ENCODE data around the gene PGLYRP3. TPM values are rescaled to one million over a fixed set of nuclear protein-coding genes. Genes with fewer than 3 reads are reported as not detected.

The PGLYRP3 gene
- total and polyA plus RNA-seq, 9 of the 15 experiments (the other 6 are each of a cell fraction or from before 2014, with no cell fraction given), result not detected

DNA sequence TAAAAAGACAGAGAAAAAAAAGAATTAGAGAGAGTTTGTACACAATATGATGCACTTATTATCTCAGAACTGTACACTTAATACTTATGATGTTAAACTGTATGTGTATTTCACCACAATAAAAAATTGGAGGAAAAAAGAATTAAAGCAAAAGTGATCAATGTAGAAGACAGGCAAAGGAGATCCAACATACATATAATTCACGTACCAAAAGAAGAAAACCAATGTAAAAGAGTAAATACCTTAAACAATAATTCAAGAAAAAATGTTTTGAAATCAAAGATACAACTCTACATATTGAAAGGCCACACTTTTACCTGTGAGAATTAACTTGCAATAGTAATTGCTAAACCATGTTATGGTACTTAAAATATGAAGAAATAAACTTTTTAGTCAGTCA lies 9.8 kb upstream of the PGLYRP3 start:
- no peaks in the 10 kb centered on the region for H3K4me1 ChIP-seq (replicated peaks in 1 of 2; ENCODE audit: control insufficient read depth in 2 of 2, insufficient read depth in 2 of 2, low read length in 2 of 2)
- intact Hi-C loops (cut with micrococcal nuclease) (no loop called here), in situ Hi-C loops (cut with MboI) (no loop called here)
- H3K27ac ChIP-seq (ENCODE audit: extremely low read depth, low read depth, low read length), result no peak overlapping the region
- BruUV-seq (replicated peaks), result no TSS peak
- H4K20me1 ChIP-seq (replicated peaks; ENCODE audit: control insufficient read depth, insufficient read depth, low read length), result no peaks in the 10 kb centered on the region
- no peak overlapping the region for H3K4me2 ChIP-seq (ENCODE audit: insufficient read depth, low read length)
- DNase-seq (ENCODE audit: extremely low read depth in 1 of 4, low spot score in 3 of 4), result no peak
- no peak for ATAC-seq
- no peaks in the 10 kb centered on the region for H3K9me1 ChIP-seq (ENCODE audit: control insufficient read depth, insufficient read depth, low read length)
- CTCF ChIA-PET (ENCODE audit: low intra/inter-chr PET ratio), result no interaction called here
- no peak overlapping the region for H3K4me3 ChIP-seq
- no peaks in the 10 kb centered on the region; a peak in 1 of 5 replicates for H3K27me3 ChIP-seq (ENCODE audit: control insufficient read depth in 2 of 2, insufficient read depth in 2 of 2, low read length in 2 of 2)
- POLR2A ChIA-PET, result no interaction called here
- H2AFZ ChIP-seq (ENCODE audit: low read depth, low read length), result no peak overlapping the region
- no peaks in the 10 kb centered on the region for H3K9me3 ChIP-seq (replicated peaks; ENCODE audit: control insufficient read depth, insufficient read depth, low read depth, low read length)
- no peak for FAIRE-seq
- H3K36me3 ChIP-seq (ENCODE audit: control insufficient read depth, insufficient read depth, low read length), result no peaks in the 10 kb centered on the region
- no peak overlapping the region for H3K9ac ChIP-seq (ENCODE audit: insufficient read depth in 1 of 2, low read depth in 2 of 2, low read length in 2 of 2)
- WGBS (ENCODE audit: insufficient coverage, low coverage, missing lambda C conversion rate), result 0% methylated on average over 1 of the region's 1 CpG
- no peaks in the 10 kb centered on the region for H3K79me2 ChIP-seq (ENCODE audit: control insufficient read depth, insufficient read depth, low read length)
- TF ChIP-seq ETS2 (tag; IDR thresholded peaks at IDR 0.05; ENCODE audit: borderline replicate concordance, poor library complexity, severe bottlenecking) (no peak), GTF2F1 (IDR thresholded peaks at IDR 0.05; ENCODE audit: low read depth, low read length) (no peak), CHD4 (IDR thresholded peaks at IDR 0.05; ENCODE audit: insufficient read depth, insufficient replicate concordance, low read depth, low read length, poor library complexity, severe bottlenecking) (no peak), FOXA1 (IDR thresholded peaks at IDR 0.05; ENCODE audit: borderline replicate concordance) (no peak), ZNF408 (CRISPR knock-in tag; IDR thresholded peaks at IDR 0.05; ENCODE audit: low read depth) (no peak), TOE1 (IDR thresholded peaks at IDR 0.05; ENCODE audit: borderline replicate concordance) (no peak), TOE1 (CRISPR knock-in tag; IDR thresholded peaks at IDR 0.05; ENCODE audit: borderline replicate concordance, low read depth) (no peak), ZKSCAN3 (CRISPR knock-in tag; IDR thresholded peaks at IDR 0.05) (no peak), DACH1 (IDR thresholded peaks at IDR 0.05; ENCODE audit: partially characterized antibody) (no peak), SETDB1 (IDR thresholded peaks at IDR 0.05; ENCODE audit: low read length) (no peak), ERF (CRISPR knock-in tag; IDR thresholded peaks at IDR 0.05) (no peak)
- TF ChIP-seq, protein P1, sequence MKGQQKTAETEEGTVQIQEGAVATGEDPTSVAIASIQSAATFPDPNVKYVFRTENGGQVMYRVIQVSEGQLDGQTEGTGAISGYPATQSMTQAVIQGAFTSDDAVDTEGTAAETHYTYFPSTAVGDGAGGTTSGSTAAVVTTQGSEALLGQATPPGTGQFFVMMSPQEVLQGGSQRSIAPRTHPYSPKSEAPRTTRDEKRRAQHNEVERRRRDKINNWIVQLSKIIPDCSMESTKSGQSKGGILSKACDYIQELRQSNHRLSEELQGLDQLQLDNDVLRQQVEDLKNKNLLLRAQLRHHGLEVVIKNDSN (CRISPR knock-in tag; IDR thresholded peaks at IDR 0.05), result no peak
- TF ChIP-seq, protein P2, sequence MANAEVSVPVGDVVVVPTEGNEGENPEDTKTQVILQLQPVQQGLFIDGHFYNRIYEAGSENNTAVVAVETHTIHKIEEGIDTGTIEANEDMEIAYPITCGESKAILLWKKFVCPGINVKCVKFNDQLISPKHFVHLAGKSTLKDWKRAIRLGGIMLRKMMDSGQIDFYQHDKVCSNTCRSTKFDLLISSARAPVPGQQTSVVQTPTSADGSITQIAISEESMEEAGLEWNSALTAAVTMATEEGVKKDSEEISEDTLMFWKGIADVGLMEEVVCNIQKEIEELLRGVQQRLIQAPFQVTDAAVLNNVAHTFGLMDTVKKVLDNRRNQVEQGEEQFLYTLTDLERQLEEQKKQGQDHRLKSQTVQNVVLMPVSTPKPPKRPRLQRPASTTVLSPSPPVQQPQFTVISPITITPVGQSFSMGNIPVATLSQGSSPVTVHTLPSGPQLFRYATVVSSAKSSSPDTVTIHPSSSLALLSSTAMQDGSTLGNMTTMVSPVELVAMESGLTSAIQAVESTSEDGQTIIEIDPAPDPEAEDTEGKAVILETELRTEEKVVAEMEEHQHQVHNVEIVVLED (CRISPR knock-in tag; IDR thresholded peaks at IDR 0.05), result no peak
- TF ChIP-seq, protein P3, sequence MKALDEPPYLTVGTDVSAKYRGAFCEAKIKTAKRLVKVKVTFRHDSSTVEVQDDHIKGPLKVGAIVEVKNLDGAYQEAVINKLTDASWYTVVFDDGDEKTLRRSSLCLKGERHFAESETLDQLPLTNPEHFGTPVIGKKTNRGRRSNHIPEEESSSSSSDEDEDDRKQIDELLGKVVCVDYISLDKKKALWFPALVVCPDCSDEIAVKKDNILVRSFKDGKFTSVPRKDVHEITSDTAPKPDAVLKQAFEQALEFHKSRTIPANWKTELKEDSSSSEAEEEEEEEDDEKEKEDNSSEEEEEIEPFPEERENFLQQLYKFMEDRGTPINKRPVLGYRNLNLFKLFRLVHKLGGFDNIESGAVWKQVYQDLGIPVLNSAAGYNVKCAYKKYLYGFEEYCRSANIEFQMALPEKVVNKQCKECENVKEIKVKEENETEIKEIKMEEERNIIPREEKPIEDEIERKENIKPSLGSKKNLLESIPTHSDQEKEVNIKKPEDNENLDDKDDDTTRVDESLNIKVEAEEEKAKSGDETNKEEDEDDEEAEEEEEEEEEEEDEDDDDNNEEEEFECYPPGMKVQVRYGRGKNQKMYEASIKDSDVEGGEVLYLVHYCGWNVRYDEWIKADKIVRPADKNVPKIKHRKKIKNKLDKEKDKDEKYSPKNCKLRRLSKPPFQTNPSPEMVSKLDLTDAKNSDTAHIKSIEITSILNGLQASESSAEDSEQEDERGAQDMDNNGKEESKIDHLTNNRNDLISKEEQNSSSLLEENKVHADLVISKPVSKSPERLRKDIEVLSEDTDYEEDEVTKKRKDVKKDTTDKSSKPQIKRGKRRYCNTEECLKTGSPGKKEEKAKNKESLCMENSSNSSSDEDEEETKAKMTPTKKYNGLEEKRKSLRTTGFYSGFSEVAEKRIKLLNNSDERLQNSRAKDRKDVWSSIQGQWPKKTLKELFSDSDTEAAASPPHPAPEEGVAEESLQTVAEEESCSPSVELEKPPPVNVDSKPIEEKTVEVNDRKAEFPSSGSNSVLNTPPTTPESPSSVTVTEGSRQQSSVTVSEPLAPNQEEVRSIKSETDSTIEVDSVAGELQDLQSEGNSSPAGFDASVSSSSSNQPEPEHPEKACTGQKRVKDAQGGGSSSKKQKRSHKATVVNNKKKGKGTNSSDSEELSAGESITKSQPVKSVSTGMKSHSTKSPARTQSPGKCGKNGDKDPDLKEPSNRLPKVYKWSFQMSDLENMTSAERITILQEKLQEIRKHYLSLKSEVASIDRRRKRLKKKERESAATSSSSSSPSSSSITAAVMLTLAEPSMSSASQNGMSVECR (CRISPR knock-in tag; IDR thresholded peaks at IDR 0.05), result no peak
- TF ChIP-seq, protein P4, sequence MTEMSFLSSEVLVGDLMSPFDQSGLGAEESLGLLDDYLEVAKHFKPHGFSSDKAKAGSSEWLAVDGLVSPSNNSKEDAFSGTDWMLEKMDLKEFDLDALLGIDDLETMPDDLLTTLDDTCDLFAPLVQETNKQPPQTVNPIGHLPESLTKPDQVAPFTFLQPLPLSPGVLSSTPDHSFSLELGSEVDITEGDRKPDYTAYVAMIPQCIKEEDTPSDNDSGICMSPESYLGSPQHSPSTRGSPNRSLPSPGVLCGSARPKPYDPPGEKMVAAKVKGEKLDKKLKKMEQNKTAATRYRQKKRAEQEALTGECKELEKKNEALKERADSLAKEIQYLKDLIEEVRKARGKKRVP (CRISPR knock-in tag; IDR thresholded peaks at IDR 0.05), result no peak

All from K562 (cell line).